Naive thymus-derived CD8-positive, alpha-beta T cell (primary cell): ENCODE measurements around the gene CHCHD6. TPM values are rescaled to one million over a fixed set of nuclear protein-coding genes. Genes with fewer than 3 reads are reported as not detected.

ENCODE experiments used
- ATAC-seq, 2 donors: fragments of 150-1000 bp; cut with Tn5 transposase in 1 of 2; sonication (Bioruptor Pico), chemical (Tn5 transposase) in 1 of 2; 1 replicate in 1 of 2; 2 replicates in 1 of 2; pipeline ENCODE4 v1.10.0; 2021; ENCODE audit warnings: mild to moderate bottlenecking in 2 of 2, moderate library complexity in 2 of 2
- POLR2A ChIA-PET: fragments of 350-600 bp; sonication (Branson Sonifier 250); formaldehyde crosslinking; loops from one replicate; lab custom pipeline; 2021; ENCODE audit warnings: antibody characterized with exemption; lab: Charles Lee
- DNase-seq, 10 donors: peaks; one replicate each; pipeline versions ENCODE4 v3.0.0 to v3.0.0-alpha.2; 2020 to 2022
- H3K27ac Mint-ChIP-seq, 10 donors: one replicate each; pipeline ENCODE4 v1.8.0; 2020 to 2022; ENCODE audit warnings: mild to moderate bottlenecking in 10 of 10, mixed read lengths in 10 of 10, moderate library complexity in 4 of 10, inconsistent platforms in 1 of 10
- H3K27me3 Mint-ChIP-seq, 5 donors: one replicate each; pipeline ENCODE4 v1.8.0; 2021 to 2022; ENCODE audit warnings: mixed read lengths in 5 of 5
- H3K36me3 Mint-ChIP-seq, 3 donors: one replicate each; pipeline ENCODE4 v1.8.0; 2020 to 2022; ENCODE audit warnings: mixed read lengths in 3 of 3, mild to moderate bottlenecking in 2 of 3, inconsistent platforms in 1 of 3
- H3K4me1 Mint-ChIP-seq, 4 donors: one replicate each; pipeline ENCODE4 v1.8.0; 2021 to 2022; ENCODE audit warnings: mixed read lengths in 4 of 4
- H3K4me3 Mint-ChIP-seq, 10 donors: one replicate each; pipeline ENCODE4 v1.8.0; 2020 to 2022; ENCODE audit warnings: mild to moderate bottlenecking in 10 of 10, mixed read lengths in 10 of 10, moderate library complexity in 6 of 10, inconsistent platforms in 1 of 10
- H3K9me3 Mint-ChIP-seq, 9 donors: one replicate each; pipeline ENCODE4 v1.8.0; 2020 to 2022; ENCODE audit warnings: mixed read lengths in 9 of 9, mild to moderate bottlenecking in 3 of 9, inconsistent platforms in 1 of 9, moderate library complexity in 1 of 9
- polyA plus RNA-seq, 3 donors: library from polyadenylated mRNA; unstranded; fragments of 300-500 nt; fragmentation: Illumina TruSeq; gene quantifications; one replicate each; pipeline ENCODE4 v1.2.3, GENCODE V29; 2021
- total RNA-seq, 8 experiments: library from RNA in 2 of 8; stranded (reverse) in 2 of 8; gene quantifications; one replicate each; pipeline ENCODE4 v1.2.3 and lab custom pipeline; 2021 to 2026

CHCHD6 gene
- total and polyA plus RNA-seq, 5 experiments from 2014 or later, result 7.8 to 16.9 (median 11.3) TPM

- Mint-ChIP-seq H3K27ac (peak overlapping the region; percentile 0 to 97 (median 86)), H3K27me3 (peaks cover 0 to 9% (median 0%) of the 10 kb centered on the region in 5 donors), H3K36me3 (peaks cover 4 to 27% (median 14%) of the 10 kb centered on the region in 3 donors), H3K4me3 (peak overlapping the region in 8 of 10 donors; percentile 39 to 81 (median 57)), H3K9me3 (peaks cover 0 to 5% (median 0%) of the 10 kb centered on the region in 9 donors), H3K4me1 (peaks cover 28 to 47% (median 39%) of the 10 kb centered on the region in 4 donors)
- POLR2A ChIA-PET, result no interaction called here
- ATAC-seq, result peak; percentile 16 to 17
- no peak for DNase-seq
These were observed 208.0 kb downstream of the CHCHD6 start for GRCh38 chr3:126912027-126912422.

- peaks cover 0 to 8% (median 0%) of the 10 kb centered on the region in 5 donors for H3K27me3 Mint-ChIP-seq
- peak overlapping the region in 6 of 10 donors; percentile 53 to 94 (median 88) for H3K27ac Mint-ChIP-seq
- H3K9me3 Mint-ChIP-seq, result peaks cover 0 to 5% (median 0%) of the 10 kb centered on the region in 9 donors
- peak overlapping the region in 2 of 10 donors; percentile 39 to 73 for H3K4me3 Mint-ChIP-seq
- POLR2A ChIA-PET, result interaction anchor here (0.5 kb wide), 1 partner anchor 259 kb away, joined by 3 read pairs; no protein-coding TSS in a partner anchor
- ATAC-seq (no peak), DNase-seq (no peak)
- peaks cover 4 to 33% (median 14%) of the 10 kb centered on the region in 3 donors for H3K36me3 Mint-ChIP-seq
- peaks cover 28 to 47% (median 39%) of the 10 kb centered on the region in 4 donors for H3K4me1 Mint-ChIP-seq
These were observed 208.6 kb downstream of the CHCHD6 start for GRCh38 chr3:126912491-126913195.

GRCh38 chr3:126913524-126913923, 209.5 kb downstream of the CHCHD6 start:
- H3K9me3 Mint-ChIP-seq, result peaks cover 0 to 5% (median 0%) of the 10 kb centered on the region in 9 donors
- POLR2A ChIA-PET, result no interaction called here
- H3K4me3 Mint-ChIP-seq, result no peak overlapping the region
- ATAC-seq, result no peak
- peaks cover 4 to 33% (median 14%) of the 10 kb centered on the region in 3 donors for H3K36me3 Mint-ChIP-seq
- peaks cover 24 to 42% (median 36%) of the 10 kb centered on the region in 4 donors for H3K4me1 Mint-ChIP-seq
- peaks cover 0 to 8% (median 0%) of the 10 kb centered on the region in 5 donors for H3K27me3 Mint-ChIP-seq
- no peak overlapping the region for H3K27ac Mint-ChIP-seq
- DNase-seq, result no peak

- DNase-seq, result no peak
- Mint-ChIP-seq H3K4me3 (no peak overlapping the region), H3K4me1 (peaks cover 19 to 35% (median 31%) of the 10 kb centered on the region in 4 donors), H3K9me3 (peaks cover 0 to 3% (median 0%) of the 10 kb centered on the region in 9 donors), H3K27ac (peak overlapping the region in 1 of 10 donors; percentile 28), H3K36me3 (peaks cover 3 to 31% (median 14%) of the 10 kb centered on the region in 3 donors), H3K27me3 (peaks cover 0 to 7% (median 0%) of the 10 kb centered on the region in 5 donors)
- ATAC-seq, result no peak
- POLR2A ChIA-PET, result no interaction called here
These were observed 210.2 kb downstream of the CHCHD6 start for GRCh38 chr3:126914226-126914625.

GRCh38 chr3:126915015-126915414, 211.0 kb downstream of the CHCHD6 start:
- H3K27me3 Mint-ChIP-seq, result peaks cover 0 to 4% (median 0%) of the 10 kb centered on the region in 5 donors
- H3K9me3 Mint-ChIP-seq, result peaks cover 0 to 5% (median 0%) of the 10 kb centered on the region in 9 donors
- ATAC-seq, result no peak
- no peak overlapping the region for H3K4me3 Mint-ChIP-seq
- POLR2A ChIA-PET, result no interaction called here
- no peak overlapping the region for H3K27ac Mint-ChIP-seq
- peaks cover 19 to 30% (median 28%) of the 10 kb centered on the region in 4 donors for H3K4me1 Mint-ChIP-seq
- DNase-seq, result no peak
- H3K36me3 Mint-ChIP-seq, result peaks cover 5 to 31% (median 18%) of the 10 kb centered on the region in 3 donors

GRCh38 chr3:126916546-126916945, 212.5 kb downstream of the CHCHD6 start:
- Mint-ChIP-seq H3K27ac (no peak overlapping the region), H3K36me3 (peaks cover 9 to 38% (median 22%) of the 10 kb centered on the region in 3 donors), H3K4me3 (no peak overlapping the region), H3K4me1 (peaks cover 10 to 15% (median 13%) of the 10 kb centered on the region in 4 donors), H3K27me3 (peaks cover 0 to 6% (median 0%) of the 10 kb centered on the region in 5 donors), H3K9me3 (peaks cover 0 to 9% (median 0%) of the 10 kb centered on the region in 9 donors)
- DNase-seq, result no peak
- POLR2A ChIA-PET, result no interaction called here
- no peak for ATAC-seq

- H3K9me3 Mint-ChIP-seq, result peaks cover 0 to 9% (median 0%) of the 10 kb centered on the region in 9 donors
- POLR2A ChIA-PET, result no interaction called here
- H3K36me3 Mint-ChIP-seq, result peaks cover 9 to 38% (median 22%) of the 10 kb centered on the region in 3 donors
- ATAC-seq (no peak), DNase-seq (no peak)
- H3K4me1 Mint-ChIP-seq, result peaks cover 3 to 8% (median 5%) of the 10 kb centered on the region in 4 donors
- H3K27ac Mint-ChIP-seq, result peak overlapping the region in 1 of 10 donors; percentile 7
- H3K4me3 Mint-ChIP-seq, result no peak overlapping the region
- H3K27me3 Mint-ChIP-seq, result peaks cover 0 to 6% (median 0%) of the 10 kb centered on the region in 5 donors
These were observed 213.3 kb downstream of the CHCHD6 start for GRCh38 chr3:126917232-126917804.

- DNase-seq (no peak), ATAC-seq (no peak)
- Mint-ChIP-seq H3K27me3 (peaks cover 0 to 6% (median 0%) of the 10 kb centered on the region in 5 donors), H3K9me3 (peaks cover 0 to 9% (median 0%) of the 10 kb centered on the region in 9 donors), H3K36me3 (peaks cover 9 to 41% (median 23%) of the 10 kb centered on the region in 3 donors), H3K27ac (no peak overlapping the region), H3K4me1 (peaks cover 2 to 6% (median 2%) of the 10 kb centered on the region in 4 donors), H3K4me3 (no peak overlapping the region)
- POLR2A ChIA-PET, result no interaction called here
These were observed 214.3 kb downstream of the CHCHD6 start for GRCh38 chr3:126918355-126918821.

GRCh38 chr3:126921085-126921824, 217.2 kb downstream of the CHCHD6 start:
- POLR2A ChIA-PET, result no interaction called here
- H3K27me3 Mint-ChIP-seq, result peaks cover 0 to 2% (median 0%) of the 10 kb centered on the region in 5 donors
- peaks cover 9 to 31% (median 14%) of the 10 kb centered on the region in 3 donors for H3K36me3 Mint-ChIP-seq
- H3K4me1 Mint-ChIP-seq, result peaks cover 0 to 8% (median 5%) of the 10 kb centered on the region in 4 donors
- H3K9me3 Mint-ChIP-seq, result peaks cover 0 to 9% (median 0%) of the 10 kb centered on the region in 9 donors
- H3K27ac Mint-ChIP-seq, result no peak overlapping the region
- DNase-seq, result no peak
- no peak overlapping the region for H3K4me3 Mint-ChIP-seq
- no peak for ATAC-seq

GRCh38 chr3:126922466-126922865, 218.4 kb downstream of the CHCHD6 start:
- no peak overlapping the region for H3K27ac Mint-ChIP-seq
- ATAC-seq (no peak), DNase-seq (no peak)
- peaks cover 9 to 23% (median 9%) of the 10 kb centered on the region in 3 donors for H3K36me3 Mint-ChIP-seq
- peaks cover 0 to 2% (median 0%) of the 10 kb centered on the region in 5 donors for H3K27me3 Mint-ChIP-seq
- peaks cover 0 to 9% (median 0%) of the 10 kb centered on the region in 9 donors for H3K9me3 Mint-ChIP-seq
- H3K4me1 Mint-ChIP-seq, result peaks cover 0 to 8% (median 6%) of the 10 kb centered on the region in 4 donors
- POLR2A ChIA-PET, result no interaction called here
- no peak overlapping the region for H3K4me3 Mint-ChIP-seq

GRCh38 chr3:126923423-126923822, 219.4 kb downstream of the CHCHD6 start:
- DNase-seq, result no peak
- no peak for ATAC-seq
- H3K27ac Mint-ChIP-seq, result no peak overlapping the region
- H3K36me3 Mint-ChIP-seq, result peaks cover 9 to 21% (median 9%) of the 10 kb centered on the region in 3 donors
- POLR2A ChIA-PET, result no interaction called here
- peaks cover 0 to 9% (median 0%) of the 10 kb centered on the region in 9 donors for H3K9me3 Mint-ChIP-seq
- peaks cover 0 to 8% (median 6%) of the 10 kb centered on the region in 4 donors for H3K4me1 Mint-ChIP-seq
- no peak overlapping the region for H3K4me3 Mint-ChIP-seq
- peaks cover 0 to 2% (median 0%) of the 10 kb centered on the region in 5 donors for H3K27me3 Mint-ChIP-seq

- Mint-ChIP-seq H3K9me3 (peaks cover 0 to 9% (median 0%) of the 10 kb centered on the region in 9 donors), H3K27me3 (peaks cover 0 to 2% (median 0%) of the 10 kb centered on the region in 5 donors), H3K4me3 (no peak overlapping the region), H3K36me3 (peaks cover 9 to 21% (median 9%) of the 10 kb centered on the region in 3 donors), H3K27ac (no peak overlapping the region), H3K4me1 (peaks cover 0 to 8% (median 6%) of the 10 kb centered on the region in 4 donors)
- POLR2A ChIA-PET, result no interaction called here
- DNase-seq, result no peak
- ATAC-seq, result no peak
These were observed 219.9 kb downstream of the CHCHD6 start for GRCh38 chr3:126923895-126924294.
